Coronary artery (tissue), 2 donors: ENCODE measurements around the gene LRRN2.

Source experiments
- DNase-seq: peaks from one replicate; pipeline ENCODE4 v3.0.0-alpha.2; 2017; ENCODE audit warnings: low spot score
- H3K27ac ChIP-seq, 2 donors: fragments of 200-600 bp; sonication (generic); one replicate each; pipeline ENCODE4 v1.5.1; 2016 to 2019
- H3K4me3 ChIP-seq: fragments of 200-600 bp; sonication (generic); 2 replicates; pipeline ENCODE4 v1.5.1; 2016; ENCODE audit warnings: mild to moderate bottlenecking, moderate library complexity
- CTCF ChIP-seq: fragments of 200-600 bp; sonication (generic); IDR thresholded peaks from one replicate; pipeline ENCODE4 v1.5.1; 2019; ENCODE audit warnings: antibody characterized with exemption

The LRRN2 gene

DNA sequence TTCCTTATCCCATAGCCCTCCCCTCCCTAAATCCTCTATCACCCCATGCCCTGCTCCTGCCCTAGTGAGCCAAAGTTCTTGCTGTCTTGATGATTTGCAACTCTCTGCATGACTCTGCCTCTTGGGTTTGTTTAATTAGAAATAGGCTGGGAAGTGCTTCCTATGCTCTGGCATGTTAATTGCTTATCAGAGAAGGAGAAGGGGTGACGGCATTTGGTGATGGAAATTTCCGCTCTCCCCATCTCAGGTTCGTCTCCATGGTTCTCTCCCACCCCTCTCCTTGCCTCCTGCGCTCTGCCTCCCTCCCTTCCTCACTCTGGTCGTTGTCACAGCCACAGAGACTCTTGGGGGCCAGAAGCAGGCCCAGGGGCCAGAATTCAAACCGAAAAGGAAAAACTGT, 68.9 kb downstream of the LRRN2 start:
- Histone ChIP-seq H3K4me3 (no peak overlapping the region), H3K27ac (no peak overlapping the region)
- no peak for DNase-seq
- no peak for TF ChIP-seq CTCF

DNA sequence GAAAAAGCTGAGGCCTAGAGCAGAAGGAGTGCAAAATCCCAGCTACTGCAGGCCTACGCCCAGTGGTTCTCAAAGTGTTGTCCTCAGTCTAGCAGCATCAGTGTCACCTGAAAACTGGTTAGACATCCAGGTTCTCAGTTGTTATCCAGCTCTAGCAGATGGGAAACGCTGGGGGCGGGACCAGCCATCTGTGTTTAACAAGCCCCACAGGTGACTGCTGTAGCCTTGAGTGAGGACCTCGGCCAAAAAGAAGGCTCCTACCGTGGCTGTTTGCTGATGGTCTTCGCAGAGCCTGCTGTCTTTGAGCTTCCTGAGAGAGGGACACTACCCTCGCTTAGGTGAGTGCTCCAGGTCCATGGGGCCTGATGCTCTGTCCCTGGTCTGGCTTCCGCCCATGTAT, 69.7 kb downstream of the LRRN2 start:
- no peak for DNase-seq
- Histone ChIP-seq H3K4me3 (no peak overlapping the region), H3K27ac (no peak overlapping the region)
- no peak for TF ChIP-seq CTCF

DNA sequence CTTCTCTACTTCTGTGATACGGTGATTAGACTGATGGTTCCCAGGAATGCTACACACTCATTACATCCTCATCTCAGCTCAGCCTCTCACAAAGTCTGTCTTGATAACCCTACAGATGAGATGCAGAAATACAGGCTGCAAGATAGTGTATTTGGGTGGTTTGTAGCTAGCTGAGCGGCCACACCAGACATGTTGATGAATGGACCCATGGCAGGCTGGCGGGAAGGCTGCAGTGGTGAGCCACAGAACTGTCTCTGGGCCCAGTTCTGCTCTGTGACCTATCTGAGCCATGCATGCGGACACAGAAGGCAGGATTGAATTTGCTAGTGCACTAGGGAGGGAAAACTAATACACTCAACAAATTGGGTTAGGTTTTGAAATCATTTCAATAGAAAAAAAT, 71.9 kb downstream of the LRRN2 start:
- no peak for DNase-seq
- TF ChIP-seq CTCF: no peak
- no peak overlapping the region for H3K27ac ChIP-seq
- H3K4me3 ChIP-seq: no peak overlapping the region

GRCh38 chr1:204612326-204612725, 73.2 kb downstream of the LRRN2 start:
- TF ChIP-seq CTCF: no peak
- no peak overlapping the region for H3K27ac ChIP-seq
- DNase-seq: no peak
- H3K4me3 ChIP-seq: no peak overlapping the region

DNA sequence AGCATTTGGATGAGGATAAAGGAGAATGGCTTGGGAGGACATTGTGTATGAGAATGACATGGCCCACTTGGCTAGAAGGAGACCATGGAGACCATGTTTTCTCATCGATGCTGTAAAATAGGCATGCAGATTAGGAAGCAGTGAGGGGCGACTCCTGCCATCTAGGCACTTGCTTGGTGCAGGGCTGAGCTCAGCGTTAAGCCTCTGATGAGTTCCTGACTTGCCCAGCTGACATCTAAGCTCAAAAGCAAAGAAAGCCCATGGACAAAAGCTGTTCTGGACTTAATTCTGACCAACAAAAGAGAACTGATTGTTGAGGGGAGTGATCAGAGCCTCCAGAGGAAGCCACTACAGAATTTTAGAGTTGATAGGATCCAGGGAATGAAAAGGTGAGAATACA, 74.5 kb downstream of the LRRN2 start:
- no peak for TF ChIP-seq CTCF
- Histone ChIP-seq H3K4me3 (no peak overlapping the region), H3K27ac (no peak overlapping the region)
- DNase-seq: no peak

DNA sequence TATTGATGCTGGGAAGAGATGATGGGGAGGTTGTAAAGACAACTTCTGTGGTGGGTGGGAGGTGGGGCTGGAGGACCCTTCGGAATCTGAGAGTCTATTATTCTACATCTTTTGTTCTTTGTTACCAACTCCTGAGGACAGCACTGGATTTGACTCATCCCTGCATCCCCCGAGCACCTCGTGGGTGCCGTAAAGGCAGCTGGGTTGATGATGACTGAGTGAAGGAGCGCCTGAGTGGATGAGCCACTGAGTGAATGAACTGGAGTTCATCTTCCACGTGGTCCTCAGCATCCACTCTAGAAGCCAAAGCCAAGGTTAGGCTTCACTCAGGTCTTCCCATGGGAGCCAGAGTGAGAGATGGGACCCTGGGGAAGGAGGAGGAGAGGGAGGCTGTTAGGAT, 77.6 kb downstream of the LRRN2 start:
- no peak for DNase-seq
- Histone ChIP-seq H3K4me3 (no peak overlapping the region), H3K27ac (no peak overlapping the region)
- no peak for TF ChIP-seq CTCF

DNA sequence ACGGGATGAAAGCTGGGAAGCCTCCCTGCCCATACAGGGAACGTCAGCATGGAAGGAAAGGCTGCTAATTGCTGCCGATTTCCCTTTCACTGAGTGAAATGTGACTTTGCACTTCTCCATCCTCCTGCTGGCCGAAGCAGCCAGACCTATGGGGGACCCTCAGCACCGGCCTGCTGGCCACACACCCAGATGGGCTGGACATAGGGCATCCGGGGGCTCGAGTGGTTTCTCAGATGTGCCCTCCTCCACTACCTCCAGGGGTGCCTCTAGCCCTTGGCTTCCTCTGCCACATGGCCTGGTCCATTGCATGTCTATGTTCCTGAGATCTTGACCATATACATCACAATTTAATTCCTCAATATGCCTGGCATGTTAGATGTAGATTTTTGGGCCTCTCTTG, 79.7 kb downstream of the LRRN2 start:
- DNase-seq: no peak

More for the DNA sequence above, 79.7 kb downstream of the LRRN2 start:
- no peak for TF ChIP-seq CTCF
- Histone ChIP-seq H3K27ac (no peak overlapping the region), H3K4me3 (no peak overlapping the region)
